K562 (cell line): ENCODE data around the gene TF. TPM values are rescaled to one million over a fixed set of nuclear protein-coding genes. Genes with fewer than 3 reads are reported as not detected.

ENCODE experiments used
- ATAC-seq: fragments of 200-7000 bp; cut with Tn5 transposase; 3 replicates; pipeline ENCODE4 v1.9.1; 2020; ENCODE audit warnings: moderate library complexity
- BruUV-seq: library from RNA; stranded (reverse); fragments of 400-500 nt; replicated peaks from 2 replicates; lab custom pipeline; 2021; lab: Mats Ljungman, UMichigan
- CTCF ChIA-PET: fragments of 300-600 bp; formaldehyde crosslinking; extraction: SDS; loops from one replicate; lab custom pipeline; 2021; ENCODE audit warnings: low intra/inter-chr PET ratio; lab: Yijun Ruan, JAX
- POLR2A ChIA-PET: fragments of 300-600, 350-650 bp; sonication (Branson Sonifier 250); formaldehyde crosslinking; extraction: SDS; loops from one replicate; lab custom pipeline; 2021; ENCODE audit warnings: antibody characterized with exemption, inconsistent platforms; lab: Yijun Ruan, JAX
- DNase-seq, 4 experiments: peaks; one replicate each; pipeline versions ENCODE4 v3.0.0 to v3.0.0-alpha.2; 2011 to 2018; ENCODE audit warnings: low spot score in 3 of 4, mixed read lengths in 3 of 4; ENCODE audit errors: extremely low read depth in 1 of 4
- FAIRE-seq: peaks from 2 replicates; lab custom pipeline; 2011; peaks lifted over from hg19 to GRCh38; lab: Jason Lieb, UNC
- H2AFZ ChIP-seq: 2 replicates; pipeline ENCODE4 v1.6.0; 2011; ENCODE audit warnings: low read depth, low read length, control low read depth, inconsistent platforms
- H3K27ac ChIP-seq: fragments of 200-600 bp; 3 replicates; pipeline ENCODE4 v1.8.0; 2011; ENCODE audit warnings: low read depth, mild to moderate bottlenecking, control low read depth, inconsistent platforms, low read length, moderate library complexity, mixed read lengths; ENCODE audit errors: extremely low read depth
- H3K27me3 ChIP-seq, 2 experiments: fragments of 300-600 bp in 1 of 2; 2 replicates in 1 of 2; 3 replicates in 1 of 2; pipeline versions ENCODE4 v1.6.0 to v1.8.0; 2011; ENCODE audit warnings: inconsistent platforms in 2 of 2, low read length in 2 of 2, mild to moderate bottlenecking in 1 of 2, mixed read lengths in 1 of 2, moderate library complexity in 1 of 2; ENCODE audit not compliant: control insufficient read depth in 2 of 2, insufficient read depth in 2 of 2
- H3K36me3 ChIP-seq: fragments of 300-600 bp; 3 replicates; pipeline ENCODE4 v1.8.0; 2011; ENCODE audit warnings: mild to moderate bottlenecking, low read length, inconsistent platforms; ENCODE audit not compliant: control insufficient read depth, insufficient read depth
- H3K4me1 ChIP-seq, 2 experiments: fragments of 200-600 bp in 1 of 2; replicated peaks in 1 of 2; 2 replicates in 1 of 2; 3 replicates in 1 of 2; pipeline versions ENCODE4 v1.5.1 to v1.8.0; 2011; ENCODE audit warnings: inconsistent platforms in 2 of 2, low read length in 2 of 2, mild to moderate bottlenecking in 1 of 2, mixed read lengths in 1 of 2, moderate library complexity in 1 of 2; ENCODE audit not compliant: control insufficient read depth in 2 of 2, insufficient read depth in 2 of 2
- H3K4me2 ChIP-seq: 2 replicates; pipeline ENCODE4 v1.6.1; 2011; ENCODE audit warnings: low read length, control low read depth, inconsistent platforms, mixed read lengths; ENCODE audit not compliant: insufficient read depth
- H3K4me3 ChIP-seq: fragments of 200-600 bp; sonication (generic), shearing (Covaris generic); 2 replicates; pipeline ENCODE4 v1.5.1; 2016; ENCODE audit warnings: control low read depth, inconsistent platforms
- H3K79me2 ChIP-seq: fragments of 200-600 bp; 3 replicates; pipeline ENCODE4 v1.8.0; 2011; ENCODE audit warnings: low read length, inconsistent platforms; ENCODE audit not compliant: control insufficient read depth, insufficient read depth
- H3K9ac ChIP-seq, 2 experiments: 2 replicates each; pipeline versions ENCODE4 v1.6.0 to v1.6.1; 2011; ENCODE audit warnings: low read depth in 2 of 2, low read length in 2 of 2, control low read depth in 1 of 2, inconsistent platforms in 1 of 2, mild to moderate bottlenecking in 1 of 2, mixed read lengths in 1 of 2; ENCODE audit not compliant: insufficient read depth in 1 of 2
- H3K9me1 ChIP-seq: one replicate; pipeline ENCODE4 v1.6.0; 2011; ENCODE audit warnings: inconsistent platforms, mild to moderate bottlenecking, low read length, moderate library complexity; ENCODE audit not compliant: control insufficient read depth, insufficient read depth
- H3K9me3 ChIP-seq: replicated peaks from 2 replicates; pipeline ENCODE4 v1.5.1; 2011; ENCODE audit warnings: low read depth, low read length, inconsistent platforms; ENCODE audit not compliant: control insufficient read depth, insufficient read depth
- H4K20me1 ChIP-seq: replicated peaks from 2 replicates; pipeline ENCODE4 v1.6.1; 2011; ENCODE audit warnings: low read length, inconsistent platforms, mixed read lengths; ENCODE audit not compliant: control insufficient read depth, insufficient read depth
- BHLHE40 ChIP-seq: IDR thresholded peaks from 2 replicates; pipeline ENCODE4 v1.6.1; 2011; ENCODE audit warnings: low read length, improper control_type of control experiment
- ERF ChIP-seq: fragments of 450-650 bp; formaldehyde crosslinking; IDR thresholded peaks from 2 replicates; pipeline ENCODE4 v1.4.0; 2020; ENCODE audit warnings: mild to moderate bottlenecking, mixed read lengths
- GATAD2B ChIP-seq: fragments of 450-650 bp; IDR thresholded peaks from 2 replicates; pipeline ENCODE4 v1.6.1; 2017; ENCODE audit warnings: mild to moderate bottlenecking, borderline replicate concordance
- MITF ChIP-seq: IDR thresholded peaks from 2 replicates; pipeline ENCODE4 v1.6.1; 2014; ENCODE audit warnings: antibody characterized with exemption
- SMAD2 ChIP-seq: fragments of 150-350 bp; IDR thresholded peaks from 2 replicates; pipeline ENCODE4 v1.6.1; 2014; ENCODE audit warnings: low read depth, mild to moderate bottlenecking, low read length
- ZBTB9 ChIP-seq: fragments of 450-650 bp; formaldehyde crosslinking; IDR thresholded peaks from 2 replicates; pipeline ENCODE4 v1.4.0; 2020; ENCODE audit warnings: mild to moderate bottlenecking, moderate library complexity
- WGBS: fragments of 100-300 bp; shearing (Covaris generic); methylation state at CpG from one replicate; pipeline ENCODE4 v1.1.6; 2016; ENCODE audit warnings: low coverage, mixed read lengths; ENCODE audit not compliant: insufficient coverage; ENCODE audit errors: missing lambda C conversion rate; 5-methylcytosine and 5-hydroxymethylcytosine counted together
- in situ Hi-C: fragments of 300-500 bp; cut with MboI; formaldehyde crosslinking; loops from 4 replicates; pipeline ENCODE4 v1.15.0; 2018; ENCODE audit warnings: inconsistent platforms, mixed read lengths
- intact Hi-C: fragments of 100-400 bp; cut with micrococcal nuclease; formaldehyde crosslinking; loops from 2 replicates; pipeline ENCODE4 v1.14.2; 2022
- polyA plus RNA-seq, 8 experiments: library from polyadenylated mRNA; depleted of rRNA in 4 of 8; stranded (reverse) in 5 of 8; unstranded in 3 of 8; fragments of >200 nt; fragmentation: Nextera tagmentation in 2 of 8; fragmentation: Illumina TruSeq in 1 of 8; extraction: Ambion mirVana in 2 of 8; extraction: Trizol in 1 of 8; gene quantifications; 2 replicates each; pipeline versions ENCODE4 v1.2.1 to v1.2.3, GENCODE V29; 2011 to 2014; ENCODE audit warnings: inconsistent platforms in 1 of 8, missing spikeins in 1 of 8
- total RNA-seq, 7 experiments: library from RNA; depleted of rRNA in 6 of 7; stranded (reverse); fragments of >200 nt in 6 of 7; fragmentation: Illumina TruSeq in 2 of 7; extraction: Trizol in 2 of 7; gene quantifications; 2 replicates each; pipeline versions ENCODE4 v1.2.1 to v1.2.3, GENCODE V29; 2011 to 2021; ENCODE audit warnings: low replicate concordance in 1 of 7

TF gene
- total and polyA plus RNA-seq, 9 of the 15 experiments (the other 6 are each of a cell fraction or from before 2014, with no cell fraction given), result 0.09 to 9.2 (median 3.1) TPM

- no peaks in the 10 kb centered on the region for H3K27me3 ChIP-seq
- FAIRE-seq, result no peak
- DNase-seq, result no peak
- POLR2A ChIA-PET, result no interaction called here
- no peaks in the 10 kb centered on the region for H3K9me3 ChIP-seq
- ATAC-seq, result no peak
- no TSS peak for BruUV-seq
- TF ChIP-seq BHLHE40 (peak; percentile 40; the same call in 1 of the 2 replicates), SMAD2 (no peak)
- no peaks in the 10 kb centered on the region for H3K79me2 ChIP-seq
- CTCF ChIA-PET, result no interaction called here
- intact Hi-C loops, result no loop called here
- H3K4me1 ChIP-seq, result peaks cover 4 to 5% of the 10 kb centered on the region in 2 experiments; a peak in 3 of 5 replicates
- peaks cover 39% of the 10 kb centered on the region for H3K36me3 ChIP-seq
- peaks cover 5% of the 10 kb centered on the region; the same call in 1 of the 2 replicates for H4K20me1 ChIP-seq
- H3K4me2 ChIP-seq, result no peak overlapping the region
- H3K9me1 ChIP-seq, result no peaks in the 10 kb centered on the region
- no peak overlapping the region for H3K4me3 ChIP-seq
- WGBS, result 81% methylated on average over 11 of the region's 12 CpGs
- in situ Hi-C loops, result no loop called here
- H3K9ac ChIP-seq, result no peak overlapping the region
- H3K27ac ChIP-seq, result no peak overlapping the region
- H2AFZ ChIP-seq, result no peak overlapping the region
These were observed 80.0 kb downstream of the TF start for GRCh38 chr3:133825969-133826727.

- Histone ChIP-seq H3K4me2 (no peak overlapping the region), H3K9me1 (no peaks in the 10 kb centered on the region), H3K79me2 (no peaks in the 10 kb centered on the region), H3K9me3 (no peaks in the 10 kb centered on the region), H4K20me1 (0 out of 2 replicates have a peak, but pooled peaks cover under 1% of the 10 kb centered on the region), H3K27me3 (no peaks in the 10 kb centered on the region), H3K36me3 (peaks cover 29% of the 10 kb centered on the region; the same call in 2 of the 3 replicates), H3K9ac (no peak overlapping the region), H3K4me3 (no peak overlapping the region), H3K27ac (no peak overlapping the region), H2AFZ (no peak overlapping the region), H3K4me1 (peaks cover 0 to 5% of the 10 kb centered on the region in 2 experiments; a peak in 2 of 5 replicates)
- 0% methylated on average over 1 of the region's 1 CpG for WGBS
- TF ChIP-seq MITF, result no peak
- TF ChIP-seq ZBTB9 (CRISPR knock-in tag), result no peak
- no peak for TF ChIP-seq GATAD2B
- TF ChIP-seq ERF (CRISPR knock-in tag), result no peak
- DNase-seq (no peak), FAIRE-seq (no peak), ATAC-seq (no peak)
- no TSS peak for BruUV-seq
- in situ Hi-C loops, result no loop called here
- POLR2A ChIA-PET, result no interaction called here
- intact Hi-C loops, result no loop called here
- CTCF ChIA-PET, result no interaction called here
These were observed 80.9 kb downstream of the TF start for GRCh38 chr3:133827136-133827535.
